COR-L47 (cell line): ENCODE data around the gene UBE2D2.
A peak's percentile ranks its signal among the peaks of the same experiment; 100 is the strongest.

Experiments
- DNase-seq: peaks from one replicate; lab custom pipeline; 2025; lab: John Stamatoyannopoulos, UW

The UBE2D2 gene

GRCh38 chr5:139648205-139649081 is 87.3 kb downstream of the UBE2D2 start, which contains the start of gene CXXC5:
TSS of gene CXXC5 (plus strand) at chr5:139648349. CDS start at chr5:139680524, 32,175 bp downstream.
- peak; percentile 87 for DNase-seq

DNA sequence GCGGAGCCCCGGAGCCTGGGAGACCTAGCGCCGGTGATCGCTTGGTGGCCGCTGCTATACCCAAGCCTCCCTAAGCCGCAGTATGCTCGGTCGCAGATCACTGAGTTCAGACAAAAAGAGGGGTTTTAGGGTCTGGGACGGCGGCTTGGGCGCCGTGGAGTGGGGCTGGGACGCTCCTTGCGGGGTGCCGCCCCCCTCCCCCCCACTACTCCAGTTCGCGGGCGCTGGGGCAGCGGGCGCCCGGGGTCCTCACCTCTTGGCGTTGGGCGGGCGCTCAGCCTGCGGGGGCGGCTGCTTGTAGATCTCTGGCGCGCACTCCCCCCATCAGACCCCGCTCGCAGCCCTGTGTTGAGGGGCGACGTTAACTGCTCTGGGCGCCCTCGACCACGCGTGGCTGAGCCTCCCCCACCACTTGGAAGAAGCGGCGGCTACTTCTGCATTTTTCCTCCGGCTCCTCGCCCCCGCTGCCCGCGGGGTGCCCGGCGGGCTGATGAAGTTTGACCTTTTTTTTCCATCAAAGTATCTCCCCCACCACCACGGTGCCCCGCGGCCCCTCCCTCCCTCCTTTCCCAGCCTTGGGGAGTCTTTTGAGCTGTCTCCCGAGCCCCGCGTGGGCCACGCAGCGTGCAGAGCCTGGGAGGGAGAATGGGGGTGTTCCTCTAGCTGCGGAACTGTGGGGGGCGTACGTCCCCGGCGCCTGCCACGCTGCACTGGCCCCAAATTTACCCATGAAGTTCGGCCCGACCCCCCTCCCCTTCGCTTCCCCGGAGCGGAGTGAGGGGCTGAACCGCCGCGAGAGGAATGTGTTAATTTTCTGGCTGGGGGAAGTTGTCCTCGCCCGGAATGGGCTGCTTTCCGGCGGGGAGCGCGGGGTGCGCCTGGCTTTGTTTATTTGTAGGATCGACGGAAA is 88.2 kb downstream of the UBE2D2 start:
- no peak for DNase-seq

GRCh38 chr5:139650031-139650688 is 89.0 kb downstream of the UBE2D2 start:
- no peak for DNase-seq

GRCh38 chr5:139650689-139651042 is 89.5 kb downstream of the UBE2D2 start:
- DNase-seq, result no peak

DNA sequence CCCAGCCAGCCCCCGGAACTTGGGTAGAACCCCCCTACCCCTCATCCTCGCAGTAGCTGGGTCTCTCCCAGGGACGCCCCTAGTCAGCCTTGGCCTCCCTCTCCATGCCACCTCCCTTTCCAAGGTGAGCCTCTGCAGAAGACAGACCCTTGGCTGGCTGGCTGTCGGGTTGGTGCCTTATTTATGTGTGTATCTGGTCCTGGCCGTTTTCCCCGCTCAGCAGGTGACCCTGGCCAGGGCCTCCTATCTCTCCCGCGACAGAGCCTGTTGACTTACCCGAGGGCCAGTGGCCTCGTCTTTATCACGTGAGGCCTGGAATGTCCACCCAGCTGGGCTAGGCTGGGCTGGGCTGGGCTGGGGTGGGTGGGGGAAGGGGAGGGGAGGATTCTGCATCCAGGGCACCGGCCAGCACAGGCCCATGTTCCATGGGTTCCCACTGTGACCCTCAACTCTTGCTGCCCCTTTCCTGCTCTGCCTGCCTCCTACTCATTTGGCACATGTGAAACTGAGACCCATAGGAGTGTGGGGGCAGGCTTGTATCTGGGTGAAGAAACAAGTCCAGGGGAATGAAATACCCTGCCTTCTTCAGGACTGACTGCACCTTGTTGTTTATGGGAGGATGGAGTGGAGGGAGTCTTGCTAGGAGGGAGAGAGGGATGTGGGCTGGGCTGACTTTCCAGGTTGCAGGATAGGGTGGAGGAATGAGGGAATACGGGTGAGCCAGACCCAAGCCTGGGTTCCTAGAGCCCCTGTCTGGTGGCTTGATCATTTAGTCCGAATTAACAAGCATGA is 90.1 kb downstream of the UBE2D2 start:
- no peak for DNase-seq

DNA sequence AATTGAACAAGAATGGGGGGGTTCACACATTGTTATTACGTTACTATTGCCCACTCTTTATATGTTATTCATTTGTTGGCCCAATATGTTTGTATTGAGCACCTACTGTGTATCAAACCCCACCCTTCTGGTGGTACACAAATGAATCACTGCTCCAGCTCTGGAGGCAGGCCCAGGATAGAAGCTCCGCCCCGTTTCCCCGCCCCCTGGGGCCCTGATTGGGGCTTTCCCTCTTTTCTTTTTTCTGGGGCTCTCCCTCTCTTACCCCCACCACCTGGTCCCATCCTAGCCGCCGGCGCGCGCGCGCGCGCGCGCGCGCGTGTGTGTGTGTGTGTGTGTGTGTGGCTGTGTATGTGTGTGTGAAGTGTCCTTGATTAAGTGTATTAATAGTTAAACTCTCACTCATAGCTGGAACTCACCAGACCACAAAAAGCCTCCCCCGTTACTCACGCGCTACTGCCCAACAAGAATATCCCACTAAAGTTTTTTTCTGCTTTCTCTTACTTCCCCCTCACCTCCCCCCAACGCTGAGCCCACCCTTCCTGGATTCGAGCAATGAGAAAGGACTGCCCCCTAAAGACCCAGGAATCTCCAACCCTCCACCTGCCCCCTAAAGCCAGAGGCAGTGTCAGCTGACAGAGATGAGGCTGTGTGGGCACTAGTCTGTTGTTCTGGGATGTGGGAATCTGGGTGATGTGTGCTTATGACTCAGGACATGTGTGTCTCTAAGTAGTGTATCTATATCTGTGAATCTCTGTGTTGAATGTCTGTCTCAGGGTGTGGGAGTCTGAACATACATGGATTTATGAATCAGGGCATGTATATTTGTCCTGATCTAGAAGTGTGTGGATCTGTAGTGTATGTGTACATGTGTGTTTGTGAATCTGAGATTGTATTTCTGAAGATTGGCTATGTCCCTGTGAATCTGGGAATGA is 91.0 kb downstream of the UBE2D2 start:
- DNase-seq, result no peak

DNA sequence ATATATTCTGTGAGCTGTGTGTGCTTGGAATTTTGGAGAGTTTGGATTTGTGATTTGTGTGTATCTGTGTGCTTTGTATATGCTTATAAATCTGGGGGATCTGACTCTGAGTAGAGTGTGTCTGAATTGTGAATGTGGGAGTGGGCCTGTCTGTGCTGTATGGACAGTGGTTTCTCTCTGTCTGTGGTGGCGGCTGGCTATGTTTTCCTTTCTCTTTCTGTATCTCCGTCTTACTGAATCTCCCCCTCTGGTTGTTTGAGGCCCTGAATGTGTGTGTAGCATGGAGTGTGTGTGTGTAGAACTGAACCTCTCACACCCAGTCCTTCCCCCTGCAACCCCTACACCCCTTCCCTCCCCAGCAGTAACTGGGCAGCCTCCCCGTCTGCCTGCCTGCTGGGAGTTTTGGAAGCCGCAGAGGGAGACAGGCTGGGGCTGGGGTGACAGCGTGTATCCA is 91.7 kb downstream of the UBE2D2 start:
- no peak for DNase-seq

DNA sequence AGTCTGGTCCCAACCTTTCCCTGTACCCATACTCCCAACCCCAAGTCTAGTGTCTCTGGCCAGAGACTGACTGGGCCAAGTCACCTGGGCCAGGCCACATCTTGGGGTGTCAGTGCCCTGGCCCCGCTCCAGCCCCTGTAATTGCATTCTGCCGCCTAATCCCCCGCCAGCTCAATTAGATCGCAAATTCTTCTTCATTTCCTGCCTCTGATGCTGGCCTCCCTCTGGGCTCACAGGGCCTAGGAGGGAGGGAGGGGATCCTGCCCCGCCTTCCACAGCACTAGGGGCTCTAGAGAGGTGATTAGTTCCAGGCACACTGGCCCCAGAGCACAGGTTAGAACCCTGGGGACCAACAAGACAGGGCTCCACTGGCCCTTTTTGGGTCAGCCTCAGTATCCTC is 92.5 kb downstream of the UBE2D2 start:
- DNase-seq, result peak; percentile 49

- no peak for DNase-seq
Measured at GRCh38 chr5:139654464-139654863, 93.3 kb downstream of the UBE2D2 start.

DNA sequence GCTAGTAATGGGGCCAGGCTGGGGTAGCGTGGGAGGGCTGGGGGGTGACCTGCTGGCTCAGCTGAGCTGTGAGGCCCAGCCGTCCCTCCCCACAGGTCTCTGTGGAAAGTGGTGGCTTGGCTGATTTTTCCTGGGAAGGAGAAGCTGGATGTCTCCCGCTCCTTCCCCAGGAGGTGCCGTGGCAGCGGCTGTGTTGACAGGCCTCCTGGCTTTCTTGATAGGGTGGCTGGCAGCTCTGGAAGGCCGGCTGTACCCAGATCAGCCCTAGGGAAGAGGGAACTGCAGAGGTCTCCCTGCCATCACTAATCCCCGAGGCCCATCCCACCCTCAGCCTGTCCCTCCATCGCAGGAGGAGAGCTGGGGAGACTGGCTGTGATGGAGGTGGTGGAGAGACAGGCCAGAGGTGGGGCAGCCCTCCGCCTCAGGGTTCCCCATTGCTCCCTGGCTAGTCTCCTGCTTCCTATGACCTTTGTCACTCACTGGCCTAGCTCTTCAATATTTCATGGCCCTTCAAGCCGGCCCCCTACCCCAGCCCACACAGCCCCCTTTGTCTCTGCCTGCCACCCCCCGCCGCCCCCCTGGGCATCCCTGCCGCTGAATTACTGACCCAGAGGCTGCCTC is 93.8 kb downstream of the UBE2D2 start:
- DNase-seq, result no peak

GRCh38 chr5:139655727-139656271 is 94.7 kb downstream of the UBE2D2 start:
- no peak for DNase-seq

DNA sequence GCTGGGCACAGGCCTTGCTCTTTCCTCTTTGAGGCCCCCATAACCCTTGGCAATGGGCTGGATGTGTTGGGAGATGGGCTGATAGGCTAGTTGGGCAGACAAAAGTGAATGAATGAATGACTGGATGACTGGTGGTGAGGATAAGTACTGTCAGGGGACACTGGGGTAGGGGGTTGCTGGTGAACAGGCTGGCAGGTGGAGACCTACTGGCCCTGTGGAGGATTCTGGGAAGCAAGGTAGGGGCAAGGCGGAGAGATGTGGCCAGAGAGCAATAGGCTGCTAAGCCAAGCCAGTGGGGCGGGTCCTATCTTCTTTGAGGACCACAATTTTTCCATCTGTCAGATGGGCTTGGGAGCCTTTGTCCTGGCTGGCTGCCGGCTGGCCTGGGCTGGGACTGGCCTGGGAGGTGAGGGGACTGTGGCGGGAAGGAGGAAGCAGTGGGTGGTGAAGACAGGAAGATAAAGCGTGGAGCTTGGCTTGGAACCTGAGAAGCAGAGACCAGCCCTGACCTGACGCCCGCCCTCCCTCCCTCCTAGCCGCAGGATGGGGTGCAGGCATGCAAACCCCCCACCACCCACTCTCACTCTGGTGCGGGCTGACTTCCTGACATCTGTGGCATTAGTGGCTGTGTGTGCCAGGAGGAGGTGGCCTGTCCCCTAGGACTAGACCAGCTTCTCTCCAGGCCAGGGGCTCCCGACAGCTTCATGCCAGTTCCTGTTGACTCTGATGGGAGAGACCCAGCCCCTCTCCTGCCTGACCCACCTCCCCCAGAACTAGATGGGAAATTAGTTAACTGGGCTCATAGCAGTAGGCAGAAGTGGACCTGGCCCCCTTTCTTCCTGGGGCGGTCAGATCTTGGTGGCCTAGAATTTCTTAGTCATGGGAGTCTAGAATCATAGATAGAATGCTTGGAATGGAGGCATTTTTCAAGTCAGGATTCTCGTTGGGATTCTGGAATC is 96.5 kb downstream of the UBE2D2 start:
- no peak for DNase-seq

DNA sequence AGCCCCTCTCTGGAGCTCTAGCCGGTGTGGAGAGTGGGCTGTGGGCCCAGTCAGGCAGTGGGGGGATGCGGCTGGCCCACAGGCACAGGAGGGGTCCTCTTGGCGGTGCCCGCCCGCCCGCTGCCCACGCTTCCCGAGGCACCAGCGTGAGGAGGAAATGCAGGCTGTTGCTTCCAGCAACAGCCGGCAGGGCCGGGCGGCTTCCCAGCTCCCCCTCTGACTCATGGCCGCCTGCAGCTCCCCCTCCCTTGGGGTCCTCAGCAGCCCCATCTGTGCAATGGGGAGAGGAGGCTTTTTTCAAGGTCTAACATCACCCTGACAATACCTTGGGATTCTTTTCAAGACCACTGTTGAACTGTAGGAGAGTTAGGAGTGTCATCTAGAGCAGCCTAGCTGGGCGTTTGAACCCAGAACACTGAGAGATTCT is 97.4 kb downstream of the UBE2D2 start:
- DNase-seq, result no peak

DNA sequence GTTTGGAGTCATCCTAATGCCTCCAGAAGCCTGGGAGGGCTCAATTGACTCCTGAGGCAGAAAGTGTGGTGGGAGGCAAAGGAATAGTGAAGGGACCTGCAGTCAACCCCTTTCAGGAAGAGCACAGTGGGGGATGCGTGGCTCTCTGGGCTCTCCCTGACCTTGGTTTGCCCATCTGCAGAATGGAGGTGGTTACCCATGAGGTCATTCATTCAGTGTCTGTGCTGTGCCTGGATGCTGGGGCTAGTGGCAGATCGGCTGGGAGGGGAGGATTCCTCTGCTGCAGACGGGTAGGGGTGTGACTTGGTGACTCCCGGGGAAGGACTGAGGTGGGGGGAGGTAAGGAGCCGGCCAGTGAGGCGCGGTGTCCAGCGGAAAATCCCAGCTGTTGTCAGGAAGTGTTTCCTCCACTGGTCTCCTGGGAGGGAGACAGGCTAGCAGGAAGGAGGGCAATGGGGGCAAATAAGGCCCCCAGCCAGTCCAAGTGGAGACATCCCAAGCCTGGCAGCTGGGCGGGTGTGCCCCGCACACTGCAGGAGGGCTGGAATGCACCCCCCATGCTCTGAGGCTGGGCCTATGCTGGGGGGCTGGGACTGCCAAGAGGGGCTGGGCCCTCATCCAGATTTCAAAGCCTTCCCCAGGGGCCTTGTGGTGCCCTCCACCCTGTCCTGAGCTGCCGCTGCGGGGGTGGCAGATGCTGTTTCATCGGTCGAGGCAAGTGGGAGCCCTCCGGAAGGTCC is 98.0 kb downstream of the UBE2D2 start:
- DNase-seq, result no peak

DNA sequence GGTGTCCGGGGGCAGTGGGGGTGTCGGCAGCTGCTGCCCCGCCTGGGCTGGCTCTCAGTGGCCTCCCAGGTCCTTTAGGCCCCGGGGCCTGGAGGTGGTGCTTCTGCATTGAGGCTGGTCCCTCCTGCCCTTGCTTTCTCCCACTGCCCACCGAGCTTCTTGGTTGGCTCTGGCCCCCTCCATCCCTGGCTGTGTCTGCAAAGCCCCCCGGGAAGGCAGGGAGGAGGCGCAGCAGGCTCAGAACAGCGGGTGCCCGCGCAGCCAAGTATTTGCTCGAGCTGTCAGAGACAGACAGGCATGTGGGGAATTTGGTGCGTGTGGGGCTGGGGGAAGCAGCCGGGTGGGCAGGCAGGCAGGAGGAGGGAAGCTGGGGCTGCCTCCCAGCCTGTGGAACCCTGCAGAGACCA is 98.6 kb downstream of the UBE2D2 start:
- no peak for DNase-seq

DNA sequence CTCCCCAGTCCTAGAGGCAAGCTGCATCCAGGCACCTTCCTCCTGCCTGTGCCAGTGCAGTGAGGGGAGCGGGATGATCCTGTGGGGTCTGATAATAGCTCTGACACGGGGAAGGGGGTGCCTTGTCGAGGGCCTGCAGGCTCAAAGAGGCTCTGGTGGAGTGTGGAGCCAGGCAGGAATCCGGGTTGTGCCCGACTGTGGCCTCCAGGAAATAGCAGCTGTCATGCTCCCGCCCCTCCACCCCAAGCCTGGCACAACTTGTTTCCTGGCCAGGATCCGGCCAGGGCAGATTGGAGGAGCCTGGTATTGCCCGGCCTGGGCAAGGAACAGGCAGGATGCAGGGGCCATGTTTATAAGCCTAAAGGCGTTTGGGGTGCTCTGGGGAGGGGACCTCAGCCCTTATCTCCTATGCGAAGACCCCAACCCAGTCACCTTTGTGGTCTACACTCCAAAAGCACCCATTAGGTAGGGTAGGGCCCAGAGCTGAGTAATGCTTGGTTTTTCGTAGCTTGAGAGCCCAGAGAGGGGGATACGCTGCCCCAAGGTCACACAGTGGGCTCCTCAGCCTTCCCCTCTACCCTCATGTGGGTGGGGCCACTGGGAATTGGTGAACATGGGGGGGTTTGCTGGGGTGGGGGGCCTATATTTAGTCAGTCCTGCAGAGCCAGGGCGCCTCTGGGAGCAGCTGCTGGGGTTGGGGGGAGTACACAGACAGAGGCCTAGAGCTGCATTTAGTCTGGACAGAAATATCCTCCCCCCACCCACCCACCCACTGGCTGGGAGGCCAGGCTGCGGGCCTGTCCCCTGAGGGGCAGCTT is 99.2 kb downstream of the UBE2D2 start:
- DNase-seq, result no peak
